IPS-15b (cell line): ENCODE results near the gene RNU1-2.
A peak's percentile ranks its signal among the peaks of the same experiment; 100 is the strongest.
"Not testable (repeated sequence)": the region's sequence is repeated elsewhere in the genome, so short reads cannot be mapped to it uniquely, and the experiment has no call there.

Source experiments
- H3K27me3 ChIP-seq: one replicate; pipeline ENCODE4 v1.6.1; 2013; ENCODE audit warnings: low read length; ENCODE audit not compliant: control insufficient read depth, insufficient read depth
- H3K36me3 ChIP-seq: one replicate; pipeline ENCODE4 v1.6.1; 2013; ENCODE audit warnings: low read length; ENCODE audit not compliant: control insufficient read depth, insufficient read depth
- H3K4me1 ChIP-seq: one replicate; pipeline ENCODE4 v1.6.1; 2013; ENCODE audit warnings: mild to moderate bottlenecking, low read length; ENCODE audit not compliant: control insufficient read depth, insufficient read depth
- H3K4me3 ChIP-seq: one replicate; pipeline ENCODE4 v1.5.1; 2013; ENCODE audit warnings: low read depth, low read length
- H3K9ac ChIP-seq: one replicate; pipeline ENCODE4 v1.6.1; 2013; ENCODE audit warnings: low read depth, mild to moderate bottlenecking, low read length
- H3K9me3 ChIP-seq: one replicate; pipeline ENCODE4 v1.6.1; 2013; ENCODE audit warnings: mild to moderate bottlenecking, low read length; ENCODE audit not compliant: control insufficient read depth, insufficient read depth

RNU1-2 gene

DNA sequence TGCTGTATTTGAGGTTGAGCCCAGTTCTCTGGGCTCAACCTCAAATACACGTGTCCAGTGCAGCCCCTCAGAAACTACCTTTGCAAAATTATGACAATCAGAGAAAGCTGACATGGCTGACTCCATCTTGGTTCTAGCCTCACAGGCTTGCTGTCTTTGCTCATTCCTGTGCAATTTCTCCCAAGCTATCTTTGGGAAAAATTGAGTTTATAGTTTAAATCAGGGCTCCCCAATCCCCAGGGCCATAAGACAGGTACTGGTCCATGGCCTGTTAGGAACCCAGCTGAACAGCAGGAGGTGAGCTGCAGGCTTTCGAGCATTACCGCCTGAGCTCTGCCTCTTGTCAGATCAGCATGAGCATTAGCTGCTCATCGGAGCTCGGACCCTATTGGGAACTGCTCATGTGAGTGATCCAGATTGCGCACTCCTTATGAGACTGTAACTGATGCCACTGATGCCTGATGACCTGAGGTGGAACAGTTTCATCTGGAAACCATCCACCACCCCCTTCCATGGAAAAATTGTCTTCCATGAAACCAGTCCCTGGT, 2.7 kb upstream of the RNU1-2 start:
- not testable (repeated sequence) for H3K9ac ChIP-seq, H3K36me3 ChIP-seq, H3K4me3 ChIP-seq, H3K27me3 ChIP-seq, H3K4me1 ChIP-seq, H3K9me3 ChIP-seq

DNA sequence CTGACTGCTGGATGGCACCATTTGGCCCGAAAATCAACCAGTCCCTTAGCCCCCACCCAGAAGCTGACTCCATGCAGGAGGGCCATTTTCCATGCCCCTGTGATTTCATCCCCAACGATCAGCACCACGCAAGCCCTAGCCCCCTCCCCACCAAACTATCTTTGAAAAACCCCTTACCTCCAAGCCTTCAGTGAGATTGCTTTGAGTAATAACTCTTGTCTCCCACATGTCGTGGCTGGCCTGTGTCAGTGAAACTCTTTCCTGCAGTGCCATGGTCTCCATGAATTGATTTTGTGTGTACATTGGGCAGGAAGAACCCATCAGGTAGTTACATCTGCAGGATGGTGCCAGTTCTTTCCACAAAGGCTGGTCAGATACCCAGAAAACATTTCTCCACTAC, 2.0 kb upstream of the RNU1-2 start:
- H3K9ac ChIP-seq, H3K27me3 ChIP-seq, H3K4me3 ChIP-seq, H3K36me3 ChIP-seq, H3K4me1 ChIP-seq, H3K9me3 ChIP-seq: not testable (repeated sequence)

DNA sequence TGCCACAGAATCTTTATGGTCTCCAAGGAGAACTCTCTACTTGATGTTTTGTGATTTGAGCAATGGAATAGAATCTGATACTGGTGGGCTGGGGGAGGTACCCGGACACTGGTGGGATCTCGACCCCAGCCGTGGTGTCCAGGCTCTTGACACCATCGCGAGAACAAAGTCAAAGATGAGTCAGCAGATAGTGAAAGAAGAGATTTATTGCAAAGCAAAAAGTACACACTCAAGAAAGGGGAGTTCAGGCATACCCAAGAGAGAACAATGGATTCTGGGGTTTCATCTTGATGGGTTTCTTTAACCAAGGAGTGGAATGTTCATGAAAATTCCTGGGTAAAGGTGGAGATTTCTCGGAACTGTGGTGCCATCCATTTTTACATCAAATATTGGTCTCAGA, 1.4 kb upstream of the RNU1-2 start:
- H3K4me3 ChIP-seq, H3K9me3 ChIP-seq, H3K4me1 ChIP-seq, H3K9ac ChIP-seq, H3K27me3 ChIP-seq, H3K36me3 ChIP-seq: not testable (repeated sequence)

DNA sequence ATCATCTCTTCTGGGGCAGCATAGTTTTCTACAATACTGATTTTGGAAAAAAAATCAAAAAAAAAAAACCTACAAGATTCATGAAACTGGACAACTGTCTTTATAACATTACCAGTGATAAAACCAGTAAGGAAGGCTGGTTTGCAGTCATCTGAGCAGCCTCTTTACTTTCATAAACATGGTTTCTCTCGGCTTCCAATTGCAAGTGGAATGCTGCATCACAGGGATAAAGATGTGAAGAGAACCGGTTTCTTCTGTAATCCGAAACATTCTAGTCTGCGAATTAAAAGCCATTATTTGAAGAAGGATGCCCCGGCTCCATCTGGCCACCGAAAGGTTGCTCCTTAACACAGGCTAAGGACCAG, 565 bp upstream of the RNU1-2 start:
- not testable (repeated sequence) for H3K36me3 ChIP-seq, H3K4me3 ChIP-seq, H3K9ac ChIP-seq, H3K9me3 ChIP-seq, H3K27me3 ChIP-seq, H3K4me1 ChIP-seq

DNA sequence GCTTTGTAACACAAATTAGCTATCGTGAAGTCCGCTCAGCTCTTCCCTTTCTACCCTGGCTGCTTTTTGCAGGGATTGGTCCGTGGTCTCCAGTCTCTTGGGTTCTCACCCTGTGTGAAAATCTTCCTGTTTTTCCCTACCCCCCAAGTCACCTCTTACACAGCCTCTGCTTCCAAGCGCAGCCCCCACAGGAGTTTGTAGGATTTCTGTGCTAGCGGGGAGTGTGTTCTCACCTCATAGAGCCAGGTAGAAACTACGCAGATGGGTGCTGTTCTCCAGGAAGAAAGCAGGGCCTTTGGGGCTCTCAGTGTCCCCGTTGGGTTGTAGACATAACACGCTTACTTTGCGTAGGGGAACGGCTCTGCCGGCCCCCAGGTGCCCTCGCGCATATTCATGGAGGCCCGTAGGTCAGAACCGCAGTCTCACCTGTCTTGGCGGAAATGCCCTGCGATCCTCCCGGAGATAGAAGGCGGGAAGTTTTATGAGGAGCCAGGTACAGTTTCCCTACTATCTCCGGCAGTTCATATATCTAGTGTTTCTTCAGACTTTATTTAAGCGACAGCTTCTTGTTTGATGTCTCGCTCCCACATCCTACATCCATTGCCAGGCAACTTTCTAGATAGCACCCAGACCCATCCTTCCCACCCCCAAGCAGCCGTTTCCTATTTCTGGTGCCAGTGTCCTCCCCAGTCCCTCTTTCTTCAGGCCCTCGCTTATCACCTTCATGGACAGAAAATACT, 706 bp downstream of the RNU1-2 start:
- H3K27me3 ChIP-seq, H3K9me3 ChIP-seq, H3K4me1 ChIP-seq, H3K36me3 ChIP-seq: not testable (repeated sequence)
- peak overlapping the region; percentile 48 for H3K4me3 ChIP-seq
- H3K9ac ChIP-seq, result peak overlapping the region; percentile 49

DNA sequence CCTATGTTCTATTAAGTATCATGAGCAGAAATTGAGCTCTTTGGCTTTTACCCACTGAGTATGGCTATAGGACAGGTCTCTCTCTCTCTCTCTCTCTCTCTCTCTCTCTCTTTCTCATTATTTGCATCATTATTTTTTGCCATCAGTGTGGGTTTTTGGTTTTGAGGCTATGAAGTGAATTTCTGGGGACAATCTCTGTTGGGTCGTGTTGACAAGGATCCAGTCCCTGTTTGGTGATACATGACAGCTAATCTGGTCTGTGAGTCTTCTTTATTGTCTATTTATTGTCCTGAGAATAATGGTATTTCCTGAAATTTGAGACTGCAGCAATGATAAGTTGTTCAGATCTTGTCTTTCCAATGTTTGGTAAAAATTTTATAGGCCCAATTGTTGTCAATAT, 1.9 kb downstream of the RNU1-2 start:
- not testable (repeated sequence) for H3K36me3 ChIP-seq, H3K9ac ChIP-seq, H3K9me3 ChIP-seq, H3K4me3 ChIP-seq, H3K4me1 ChIP-seq, H3K27me3 ChIP-seq

DNA sequence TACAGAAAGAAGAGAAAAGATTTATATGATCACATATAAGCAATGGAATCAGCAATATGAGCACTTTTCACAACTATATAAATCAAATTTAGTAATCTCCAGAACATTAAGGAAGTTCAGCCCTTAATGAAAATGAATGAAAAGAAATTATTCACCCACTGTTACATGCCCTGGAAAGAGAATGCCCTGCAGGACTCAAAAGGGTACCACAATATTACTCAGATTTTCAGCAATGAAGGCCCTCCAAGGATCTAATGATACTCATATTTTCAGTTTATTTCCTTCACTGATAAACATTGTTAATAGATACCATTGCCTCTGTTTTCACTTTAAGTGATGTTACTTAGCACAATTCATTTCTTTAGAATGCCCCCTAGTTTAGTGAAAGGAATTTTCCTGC, 2.5 kb downstream of the RNU1-2 start:
- not testable (repeated sequence) for H3K9me3 ChIP-seq, H3K9ac ChIP-seq, H3K36me3 ChIP-seq, H3K27me3 ChIP-seq, H3K4me3 ChIP-seq, H3K4me1 ChIP-seq

DNA sequence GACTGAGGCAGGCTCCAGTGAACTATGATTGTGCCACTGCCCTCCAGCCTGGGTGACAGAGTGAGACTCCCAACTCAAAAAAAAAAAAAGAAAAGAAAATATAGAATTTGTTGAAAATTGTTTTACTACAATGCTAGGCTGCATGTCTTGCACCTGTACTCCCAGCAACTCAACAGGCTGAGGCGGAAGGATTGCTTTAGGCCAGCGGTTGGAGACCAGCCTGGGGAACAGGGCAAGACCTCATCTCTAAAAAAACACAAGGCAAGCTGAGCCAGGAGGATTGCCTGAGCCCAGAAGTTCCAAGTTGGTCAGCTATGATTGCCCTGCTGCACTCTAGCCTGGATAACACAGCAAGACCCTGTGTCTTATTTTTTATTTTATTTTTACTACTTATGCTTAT, 3.2 kb downstream of the RNU1-2 start:
- H3K4me1 ChIP-seq, H3K27me3 ChIP-seq, H3K4me3 ChIP-seq, H3K9me3 ChIP-seq, H3K36me3 ChIP-seq, H3K9ac ChIP-seq: not testable (repeated sequence)

DNA sequence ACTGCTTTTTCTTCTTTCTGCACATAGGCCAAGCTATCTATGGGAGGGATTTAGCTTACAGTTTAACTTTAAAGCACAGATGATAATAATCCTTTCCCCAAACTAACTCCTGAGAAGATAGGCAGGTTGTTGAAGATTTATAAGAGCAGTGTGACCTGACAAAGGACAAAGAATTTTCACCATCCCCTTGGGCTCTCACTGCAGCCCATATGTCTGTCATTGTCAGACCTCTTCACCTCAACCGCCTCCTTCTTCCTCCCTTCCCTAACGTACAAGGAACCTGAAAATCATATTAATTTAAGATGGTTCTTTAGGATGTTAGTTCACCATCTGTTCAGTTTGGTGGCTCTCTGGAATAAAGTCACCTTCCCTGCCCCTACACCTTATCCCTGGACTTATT, 5.0 kb downstream of the RNU1-2 start:
- Histone ChIP-seq H3K9me3 (no peaks in the 10 kb centered on the region), H3K4me3 (no peak overlapping the region), H3K9ac (no peak overlapping the region), H3K27me3 (no peaks in the 10 kb centered on the region), H3K4me1 (no peaks in the 10 kb centered on the region), H3K36me3 (no peaks in the 10 kb centered on the region)

DNA sequence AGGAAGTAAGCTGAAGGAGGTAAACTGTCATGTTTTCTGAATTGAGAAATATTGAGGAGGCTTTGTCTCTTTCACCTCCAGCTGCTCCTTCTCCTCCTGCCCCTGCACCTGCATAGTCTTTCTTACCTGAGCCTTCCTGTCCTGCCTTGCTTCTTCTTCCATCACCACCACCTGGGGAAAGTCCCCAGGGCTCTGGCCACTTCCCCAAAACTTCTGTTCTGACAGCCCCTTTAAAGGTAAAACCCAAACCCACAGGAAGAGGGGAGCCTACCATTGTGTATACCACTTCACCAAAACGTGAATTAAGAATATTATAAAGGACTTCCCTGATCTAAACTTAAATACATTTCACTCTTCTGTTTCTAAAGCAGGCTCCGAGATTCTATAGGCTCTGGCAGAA, 5.6 kb downstream of the RNU1-2 start:
- not testable (repeated sequence) for H3K36me3 ChIP-seq, H3K4me1 ChIP-seq, H3K27me3 ChIP-seq, H3K4me3 ChIP-seq, H3K9me3 ChIP-seq, H3K9ac ChIP-seq

DNA sequence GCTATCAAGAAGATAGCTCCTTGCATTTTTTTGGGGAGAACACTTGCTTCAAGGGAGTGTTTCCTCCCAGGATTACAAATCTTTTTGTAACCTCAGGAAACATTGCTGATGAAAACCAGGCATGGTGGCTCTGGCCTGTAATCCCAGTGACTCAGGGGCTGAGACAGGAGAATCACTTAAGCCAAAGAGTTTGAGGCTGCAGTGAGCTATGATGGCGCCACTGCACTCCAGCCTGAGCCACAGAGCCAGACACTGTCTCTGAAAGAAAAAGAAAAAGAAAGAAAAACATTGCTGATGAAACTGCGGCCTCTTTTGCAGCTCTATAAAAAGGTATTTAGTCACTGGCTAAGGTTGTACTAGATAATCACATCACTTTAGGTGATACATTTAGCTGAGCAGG, 7.3 kb downstream of the RNU1-2 start:
- Histone ChIP-seq H3K9ac (no peak overlapping the region), H3K4me3 (no peak overlapping the region), H3K27me3 (no peaks in the 10 kb centered on the region), H3K9me3 (no peaks in the 10 kb centered on the region), H3K4me1 (no peaks in the 10 kb centered on the region), H3K36me3 (no peaks in the 10 kb centered on the region)

DNA sequence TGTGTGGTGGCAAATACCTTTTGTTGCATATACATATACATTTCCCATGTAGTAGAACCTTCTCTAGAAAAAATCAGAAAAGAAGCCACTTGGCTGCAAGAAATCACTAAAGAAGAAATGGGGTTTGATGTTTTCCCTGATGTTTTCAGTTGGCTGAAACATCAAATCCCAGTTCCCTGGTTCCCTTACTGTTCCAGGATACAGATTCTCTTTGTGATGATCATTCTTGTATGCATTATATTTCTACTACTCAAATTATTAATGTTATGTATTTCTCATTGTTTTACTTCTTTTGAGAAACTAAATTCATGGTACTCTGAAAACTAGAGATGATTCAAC, 7.6 kb downstream of the RNU1-2 start:
- Histone ChIP-seq H3K4me3 (peak overlapping the region; percentile 47), H3K27me3 (no peaks in the 10 kb centered on the region), H3K9ac (no peak overlapping the region), H3K9me3 (no peaks in the 10 kb centered on the region), H3K36me3 (no peaks in the 10 kb centered on the region), H3K4me1 (no peaks in the 10 kb centered on the region)
